ENCODE data around the gene ARHGDIA.

The ARHGDIA gene

GRCh38 chr17:81865358-81865732 is 5.8 kb downstream of the ARHGDIA start:
- TF ChIP-seq CTCF (IDR thresholded peaks at IDR 0.05; ENCODE audit: low read depth, low read length): no peak
- no peak for DNase-seq (ENCODE audit: extremely low read depth, low read depth)

GRCh38 chr17:81863833-81864768 is 7.0 kb downstream of the ARHGDIA start:
- TF ChIP-seq CTCF (IDR thresholded peaks at IDR 0.05; ENCODE audit: low read depth, low read length): no peak
- no peak for DNase-seq (ENCODE audit: extremely low read depth, low read depth)

GRCh38 chr17:81863123-81863675 is 7.9 kb downstream of the ARHGDIA start:
- no peak for TF ChIP-seq CTCF (IDR thresholded peaks at IDR 0.05; ENCODE audit: low read depth, low read length)
- DNase-seq (ENCODE audit: extremely low read depth, low read depth): no peak

GRCh38 chr17:81860756-81861568 is 10.2 kb downstream of the ARHGDIA start:
- TF ChIP-seq CTCF (IDR thresholded peaks at IDR 0.05; ENCODE audit: low read depth, low read length): no peak
- peak; percentile 100 for DNase-seq (ENCODE audit: extremely low read depth, low read depth)

GRCh38 chr17:81859906-81860755 is 11.0 kb downstream of the ARHGDIA start, which contains the start of gene P4HB:
TSS of gene P4HB (minus strand) at chr17:81860535. CDS start at chr17:81860471, 64 bp downstream.
- TF ChIP-seq CTCF (IDR thresholded peaks at IDR 0.05; ENCODE audit: low read depth, low read length): no peak; the same call in 1 of the 2 replicates
- no peak for DNase-seq (ENCODE audit: extremely low read depth, low read depth)

GRCh38 chr17:81858967-81859905 is 11.9 kb downstream of the ARHGDIA start:
- TF ChIP-seq CTCF (IDR thresholded peaks at IDR 0.05; ENCODE audit: low read depth, low read length): no peak
- DNase-seq (ENCODE audit: extremely low read depth, low read depth): no peak

Data from AG09319 (cell line).